Measurements from ENCODE around the gene FBXW11.
A peak's percentile ranks its signal among the peaks of the same experiment; 100 is the strongest.
"Not testable (repeated sequence)": the region's sequence is repeated elsewhere in the genome, so short reads cannot be mapped to it uniquely, and the experiment has no call there.

The FBXW11 gene

GRCh38 chr5:171984748-171985419 lies 21.6 kb downstream of the FBXW11 start:
- peak; percentile 93 for ATAC-seq
- peak; percentile 39 for DNase-seq

GRCh38 chr5:171981847-171982246 lies 24.6 kb downstream of the FBXW11 start:
- ATAC-seq (no peak), DNase-seq (no peak)

- no peak for DNase-seq
- no peak for ATAC-seq
Measured at GRCh38 chr5:171980792-171981191, 25.6 kb downstream of the FBXW11 start.

DNA sequence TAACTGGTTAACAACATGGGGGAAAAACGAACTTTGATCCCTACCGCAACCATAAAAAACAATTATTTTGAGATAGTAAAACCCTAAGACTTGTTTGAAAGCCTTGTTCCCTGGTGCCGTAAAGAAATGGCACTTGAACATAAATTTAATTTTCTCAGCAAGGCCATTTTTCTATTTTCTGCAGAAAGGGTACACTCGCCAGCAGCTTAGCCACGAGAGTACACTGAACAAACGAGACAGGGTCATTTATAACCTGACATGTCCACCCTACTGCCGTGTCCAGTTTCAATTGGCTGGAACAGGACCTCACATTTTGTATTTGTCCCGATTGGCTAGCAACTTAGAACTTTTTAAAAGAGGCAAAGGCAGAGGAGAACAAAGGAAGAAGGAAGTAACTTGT lies 26.8 kb downstream of the FBXW11 start:
- DNase-seq (no peak), ATAC-seq (no peak)

- DNase-seq (no peak), ATAC-seq (peak; percentile 25)
Measured at GRCh38 chr5:171978519-171978918, 27.9 kb downstream of the FBXW11 start.

GRCh38 chr5:171978016-171978415 lies 28.4 kb downstream of the FBXW11 start:
- ATAC-seq (peak; percentile 41), DNase-seq (no peak)

- not testable (repeated sequence) for ATAC-seq, DNase-seq
Measured at GRCh38 chr5:171977244-171977950, 29.0 kb downstream of the FBXW11 start.

GRCh38 chr5:171975877-171976667 lies 30.4 kb downstream of the FBXW11 start:
- no peak for ATAC-seq
- no peak for DNase-seq

- ATAC-seq (no peak), DNase-seq (no peak)
Measured at GRCh38 chr5:171975262-171975876, 31.1 kb downstream of the FBXW11 start.

- ATAC-seq: no peak
- DNase-seq: no peak
Measured at GRCh38 chr5:171970826-171971225, 35.6 kb downstream of the FBXW11 start.

GRCh38 chr5:171969288-171969880 lies 37.1 kb downstream of the FBXW11 start:
- ATAC-seq (no peak), DNase-seq (no peak)

- DNase-seq: no peak
- no peak for ATAC-seq
Measured at GRCh38 chr5:171968531-171968930, 37.9 kb downstream of the FBXW11 start.

DNA sequence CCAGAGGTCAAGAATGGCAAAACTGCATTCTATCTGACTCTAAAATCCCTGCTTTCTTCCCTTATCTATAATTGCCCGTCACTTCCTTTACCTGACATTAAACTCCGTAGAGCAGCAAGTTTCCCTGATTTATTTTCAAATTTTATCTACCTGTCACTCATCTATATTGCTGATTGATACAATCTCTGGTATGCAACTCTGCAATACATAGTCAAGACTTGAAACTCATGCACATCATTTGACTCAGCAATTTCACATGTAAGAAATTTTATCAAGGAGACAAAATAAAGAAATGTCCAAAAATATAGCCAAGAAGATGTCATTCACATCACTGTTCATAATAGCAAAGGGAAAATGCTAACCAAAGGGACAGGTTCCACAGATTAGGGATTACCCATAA lies 39.5 kb downstream of the FBXW11 start:
- DNase-seq: no peak
- no peak for ATAC-seq

GRCh38 chr5:171966270-171966669 lies 40.2 kb downstream of the FBXW11 start:
- DNase-seq (no peak), ATAC-seq (peak; percentile 47)

GRCh38 chr5:171965745-171966144 lies 40.7 kb downstream of the FBXW11 start:
- ATAC-seq (peak; percentile 65), DNase-seq (peak; percentile 53)

GRCh38 chr5:171963416-171963815 lies 43.0 kb downstream of the FBXW11 start:
- DNase-seq (no peak), ATAC-seq (no peak)

GRCh38 chr5:171961117-171961516 lies 45.3 kb downstream of the FBXW11 start:
- peak; percentile 51 for DNase-seq
- peak; percentile 71 for ATAC-seq

GRCh38 chr5:171957591-171958251 lies 48.7 kb downstream of the FBXW11 start:
- peak; percentile 84 for ATAC-seq
- DNase-seq: peak; percentile 77

GRCh38 chr5:171956887-171957495 lies 49.4 kb downstream of the FBXW11 start:
- ATAC-seq (no peak), DNase-seq (no peak)

- no peak for ATAC-seq
- no peak for DNase-seq
Measured at GRCh38 chr5:171956314-171956713, 50.1 kb downstream of the FBXW11 start.

- no peak for ATAC-seq
- DNase-seq: no peak
Measured at GRCh38 chr5:171955761-171956160, 50.7 kb downstream of the FBXW11 start.

Measured in stimulated activated naive CD8-positive, alpha-beta T cell treated with anti-CD3 and anti-CD28 coated beads, Interleukin-15, Interleukin-2, amounts not matched to agents 100 U/mL and 50 U/mL, for 24 hours (primary cell).